T-helper 17 cell (primary cell): ENCODE measurements around the gene PGAP1. TPM values are rescaled to one million over a fixed set of nuclear protein-coding genes. Genes with fewer than 3 reads are reported as not detected.
A peak's percentile ranks its signal among the peaks of the same experiment; 100 is the strongest.

ENCODE experiments used
- ATAC-seq: fragments of 150-1000 bp; cut with Tn5 transposase; 2 replicates; pipeline ENCODE4 v1.10.0; 2021; ENCODE audit warnings: mild to moderate bottlenecking, moderate library complexity
- DNase-seq, 3 donors: peaks; one replicate each; pipeline versions ENCODE4 v3.0.0 to v3.0.0-alpha.2; 2020 to 2021
- H3K9me3 ChIP-seq: one replicate; pipeline ENCODE4 v1.7.0; 2013; ENCODE audit warnings: low read length, mild to moderate bottlenecking; ENCODE audit not compliant: control insufficient read depth, poor library complexity, severe bottlenecking
- H3K27ac Mint-ChIP-seq: one replicate; pipeline ENCODE4 v1.8.0; 2022; ENCODE audit warnings: mild to moderate bottlenecking, moderate library complexity, mixed read lengths
- H3K27me3 Mint-ChIP-seq: one replicate; pipeline ENCODE4 v1.8.0; 2022; ENCODE audit warnings: mixed read lengths
- H3K36me3 Mint-ChIP-seq: one replicate; pipeline ENCODE4 v1.8.0; 2022; ENCODE audit warnings: low read depth, mixed read lengths
- H3K4me1 Mint-ChIP-seq: one replicate; pipeline ENCODE4 v1.8.0; 2022; ENCODE audit warnings: mild to moderate bottlenecking, mixed read lengths
- H3K4me3 Mint-ChIP-seq: one replicate; pipeline ENCODE4 v1.8.0; 2022; ENCODE audit warnings: mild to moderate bottlenecking, moderate library complexity, mixed read lengths
- total RNA-seq, 4 donors: library from RNA in 2 of 4; stranded (reverse) in 2 of 4; gene quantifications; one replicate each; pipeline ENCODE4 v1.2.3 and lab custom pipeline; 2022 to 2026

The PGAP1 gene
- total RNA-seq, 2 donors from 2014 or later, result 14.9 to 17.7 TPM

DNA sequence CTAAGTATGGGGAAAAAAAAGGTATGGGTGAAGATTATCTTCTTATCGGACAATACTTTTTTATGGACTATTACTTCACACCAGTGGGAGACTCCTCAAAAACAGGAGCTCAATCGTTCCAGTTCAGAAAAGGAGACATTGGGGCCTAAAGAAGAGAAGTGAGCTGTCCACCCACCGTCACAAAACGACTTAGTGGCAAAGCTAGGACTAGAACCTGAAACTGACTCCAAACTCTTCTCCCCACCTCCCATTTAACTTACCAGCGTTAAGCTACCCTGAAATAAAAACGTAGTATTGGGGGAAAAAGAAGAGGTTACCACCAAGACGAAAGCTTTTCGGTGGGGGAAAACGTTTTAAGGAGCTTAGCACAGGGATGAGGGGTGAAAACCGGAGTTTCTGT lies 127.5 kb downstream of the PGAP1 start:
- Mint-ChIP-seq H3K4me3 (peak overlapping the region; percentile 97), H3K27me3 (peaks cover 9% of the 10 kb centered on the region), H3K36me3 (peaks cover 4% of the 10 kb centered on the region), H3K27ac (peak overlapping the region; percentile 96), H3K4me1 (peaks cover 8% of the 10 kb centered on the region)
- ATAC-seq (peak; percentile 8), DNase-seq (no peak)
- no peaks in the 10 kb centered on the region for H3K9me3 ChIP-seq

GRCh38 chr2:196792865-196793264 lies 133.6 kb downstream of the PGAP1 start:
- Mint-ChIP-seq H3K4me3 (no peak overlapping the region), H3K4me1 (peaks cover 8% of the 10 kb centered on the region), H3K36me3 (peaks cover 4% of the 10 kb centered on the region), H3K27me3 (no peaks in the 10 kb centered on the region), H3K27ac (no peak overlapping the region)
- no peaks in the 10 kb centered on the region for H3K9me3 ChIP-seq
- DNase-seq (no peak), ATAC-seq (no peak)

DNA sequence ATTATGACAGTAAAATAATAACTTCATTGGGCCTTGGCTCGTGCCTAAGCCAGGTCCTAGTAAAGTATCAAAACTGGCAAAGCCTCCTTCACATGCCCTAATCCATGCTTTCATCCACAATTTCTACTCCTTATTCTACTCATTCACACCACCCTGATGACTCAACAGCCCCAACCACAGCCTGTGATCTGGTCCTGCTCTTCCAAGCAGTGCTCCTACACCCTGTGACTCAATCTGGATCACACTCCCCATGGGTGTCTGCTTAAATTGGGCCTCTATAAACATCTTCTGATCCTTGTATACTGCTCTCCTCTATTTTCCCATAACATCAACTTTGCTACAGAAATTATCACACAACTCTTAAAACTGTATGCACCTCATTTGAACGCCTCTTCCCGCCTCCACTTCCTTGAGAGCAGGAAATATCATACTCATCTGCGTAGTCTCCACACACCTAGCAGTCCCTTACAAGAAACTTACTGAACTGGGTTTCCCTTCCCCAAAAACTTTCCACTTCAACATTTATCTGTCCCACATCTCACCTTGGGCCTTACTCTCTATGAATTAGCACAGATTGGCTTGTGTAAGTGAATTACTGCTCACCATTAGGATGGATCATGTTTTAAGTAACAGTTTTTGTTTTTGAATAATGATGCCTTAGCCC lies 142.9 kb downstream of the PGAP1 start:
- H3K4me1 Mint-ChIP-seq, result peaks cover 7% of the 10 kb centered on the region
- no peak for ATAC-seq
- peak overlapping the region; percentile 76 for H3K27ac Mint-ChIP-seq
- no peaks in the 10 kb centered on the region for H3K27me3 Mint-ChIP-seq
- no peak overlapping the region for H3K4me3 Mint-ChIP-seq
- peaks cover 14% of the 10 kb centered on the region for H3K36me3 Mint-ChIP-seq
- DNase-seq, result no peak
- no peaks in the 10 kb centered on the region for H3K9me3 ChIP-seq

Other genes with a start within 250 kb of the PGAP1 start
- gene GTF3C3, start 127.0 kb downstream of the PGAP1 start, total RNA-seq, result 10 to 100 TPM; 30.0 to 31.7 TPM
- gene C2orf66, start 117.4 kb downstream of the PGAP1 start, total RNA-seq, result under 1 TPM in 1 of 2 donors, not detected in 1; 0.18 TPM